SK-N-SH treated with all-trans-retinoic acid at 6 μM for 48 hours (cell line): ENCODE measurements around the gene TET2.
A peak's percentile ranks its signal among the peaks of the same experiment; 100 is the strongest.

Experiments used
- ATAC-seq: fragments of 200-7000 bp; cut with Tn5 transposase; 3 replicates; pipeline ENCODE4 v1.9.1; 2020; ENCODE audit warnings: mild to moderate bottlenecking, moderate library complexity
- ARNTL ChIP-seq: fragments of 450-650 bp; formaldehyde crosslinking; IDR thresholded peaks from 2 replicates; pipeline ENCODE4 v1.5.0; 2020; ENCODE audit warnings: low read depth, mild to moderate bottlenecking, moderate library complexity, borderline replicate concordance
- BACH2 ChIP-seq: fragments of 250-450 bp; sonication (Bioruptor Pico); IDR thresholded peaks from 2 replicates; pipeline ENCODE4 v1.9.0; 2021; ENCODE audit warnings: mild to moderate bottlenecking, borderline replicate concordance
- CREB5 ChIP-seq: fragments of 250-450 bp; sonication (Bioruptor Pico); IDR thresholded peaks from 2 replicates; pipeline ENCODE4 v1.5.1; 2020; ENCODE audit warnings: low read depth, mild to moderate bottlenecking, moderate library complexity
- CSDC2 ChIP-seq: fragments of 250-450 bp; sonication (Bioruptor Pico); IDR thresholded peaks from 2 replicates; pipeline ENCODE4 v1.5.0; 2020; ENCODE audit warnings: mild to moderate bottlenecking, moderate library complexity
- CSRNP3 ChIP-seq: fragments of 250-450 bp; sonication (Bioruptor Pico); IDR thresholded peaks from 2 replicates; pipeline ENCODE4 v1.5.1; 2021; ENCODE audit warnings: mild to moderate bottlenecking, moderate library complexity
- ESRRG ChIP-seq: fragments of 250-450 bp; sonication (Bioruptor Pico); IDR thresholded peaks from 2 replicates; pipeline ENCODE4 v1.6.1; 2021; ENCODE audit warnings: mild to moderate bottlenecking
- GLIS3 ChIP-seq: fragments of 250-450 bp; sonication (Bioruptor Pico); IDR thresholded peaks from 2 replicates; pipeline ENCODE4 v1.5.0; 2020; ENCODE audit warnings: mild to moderate bottlenecking, moderate library complexity
- ISL1 ChIP-seq: fragments of 250-450 bp; sonication (Bioruptor Pico); IDR thresholded peaks from 2 replicates; pipeline ENCODE4 v2.1.2; 2022; ENCODE audit warnings: mild to moderate bottlenecking, moderate library complexity
- OSR1 ChIP-seq: fragments of 250-450 bp; sonication (Bioruptor Pico); IDR thresholded peaks from 2 replicates; pipeline ENCODE4 v1.8.0; 2022; ENCODE audit warnings: moderate library complexity, mild to moderate bottlenecking, inconsistent platforms
- PATZ1 ChIP-seq: fragments of 250-450 bp; sonication (Bioruptor Pico); IDR thresholded peaks from 2 replicates; pipeline ENCODE4 v1.8.0; 2020; ENCODE audit warnings: mild to moderate bottlenecking, moderate library complexity, borderline replicate concordance
- POU6F1 ChIP-seq: fragments of 250-450 bp; sonication (Bioruptor Pico); IDR thresholded peaks from 2 replicates; pipeline ENCODE4 v1.8.0; 2021; ENCODE audit warnings: low read depth, mild to moderate bottlenecking, moderate library complexity, borderline replicate concordance
- PPARA ChIP-seq: fragments of 250-450 bp; sonication (Bioruptor Pico); IDR thresholded peaks from 2 replicates; pipeline ENCODE4 v1.5.0; 2020; ENCODE audit warnings: mild to moderate bottlenecking, borderline replicate concordance
- RARB ChIP-seq: fragments of 250-450 bp; sonication (Bioruptor Pico); IDR thresholded peaks from 2 replicates; pipeline ENCODE4 v1.8.0; 2021; ENCODE audit warnings: mild to moderate bottlenecking, moderate library complexity
- SNAI2 ChIP-seq: fragments of 250-450 bp; sonication (Bioruptor Pico); IDR thresholded peaks from 2 replicates; pipeline ENCODE4 v1.5.0; 2020; ENCODE audit warnings: mild to moderate bottlenecking, moderate library complexity
- TCF4 ChIP-seq: fragments of 250-450 bp; sonication (Bioruptor Pico); IDR thresholded peaks from 2 replicates; pipeline ENCODE4 v1.8.0; 2021; ENCODE audit warnings: mild to moderate bottlenecking, moderate library complexity, borderline replicate concordance
- TOX ChIP-seq: fragments of 250-450 bp; sonication (Bioruptor Pico); IDR thresholded peaks from 2 replicates; pipeline ENCODE4 v1.8.0; 2021; ENCODE audit warnings: mild to moderate bottlenecking, moderate library complexity, borderline replicate concordance
- TSHZ2 ChIP-seq: fragments of 250-450 bp; sonication (Bioruptor Pico); IDR thresholded peaks from 2 replicates; pipeline ENCODE4 v1.5.0; 2020; ENCODE audit warnings: mild to moderate bottlenecking, moderate library complexity
- ZC3H10 ChIP-seq: fragments of 250-450 bp; sonication (Bioruptor Pico); IDR thresholded peaks from 2 replicates; pipeline ENCODE4 v1.5.1; 2021; ENCODE audit warnings: mild to moderate bottlenecking, moderate library complexity
- ZFP30 ChIP-seq: fragments of 450-650 bp; formaldehyde crosslinking; IDR thresholded peaks from 2 replicates; pipeline ENCODE4 v1.5.0; 2022; ENCODE audit warnings: mild to moderate bottlenecking, moderate library complexity
- ZNF565 ChIP-seq: fragments of 450-650 bp; formaldehyde crosslinking; conservative IDR thresholded peaks from 2 replicates; pipeline ENCODE4 v1.5.0; 2020; ENCODE audit warnings: low read depth, mild to moderate bottlenecking, moderate library complexity
- ZNF70 ChIP-seq: fragments of 450-650 bp; formaldehyde crosslinking; IDR thresholded peaks from 2 replicates; pipeline ENCODE4 v1.5.0; 2020; ENCODE audit warnings: mild to moderate bottlenecking, moderate library complexity
- ZNF8 ChIP-seq: fragments of 450-650 bp; formaldehyde crosslinking; IDR thresholded peaks from 2 replicates; pipeline ENCODE4 v1.5.0; 2020; ENCODE audit warnings: mild to moderate bottlenecking, moderate library complexity

The TET2 gene

GRCh38 chr4:105146276-105147015 lies at the start of gene TET2:
TET2 (plus strand) TSS chr4:105146876; CDS start chr4:105233943, 87,067 bp downstream.
- no peak for TF ChIP-seq POU6F1
- TF ChIP-seq BACH2 (CRISPR knock-in tag): no peak
- no peak for TF ChIP-seq ZNF8 (CRISPR knock-in tag)
- no peak for TF ChIP-seq ISL1 (CRISPR knock-in tag)
- TF ChIP-seq CSDC2: no peak
- TF ChIP-seq CREB5 (CRISPR knock-in tag): no peak
- TF ChIP-seq ZNF565 (CRISPR knock-in tag): no peak
- TF ChIP-seq TSHZ2 (CRISPR knock-in tag): no peak
- no peak for TF ChIP-seq ZNF70 (CRISPR knock-in tag)
- TF ChIP-seq CSRNP3 (CRISPR knock-in tag): no peak
- no peak for TF ChIP-seq ZC3H10 (CRISPR knock-in tag)
- TF ChIP-seq SNAI2 (CRISPR knock-in tag): no peak
- no peak for TF ChIP-seq PPARA (CRISPR knock-in tag)
- TF ChIP-seq PATZ1 (CRISPR knock-in tag): no peak
- TF ChIP-seq ZFP30 (CRISPR knock-in tag): no peak
- TF ChIP-seq ESRRG (CRISPR knock-in tag): no peak
- TF ChIP-seq OSR1 (CRISPR knock-in tag): no peak
- TF ChIP-seq GLIS3: no peak
- TF ChIP-seq TOX (CRISPR knock-in tag): no peak
- no peak for TF ChIP-seq TCF4
- peak; percentile 85 for ATAC-seq

GRCh38 chr4:105102016-105102415 lies 44.7 kb upstream of the TET2 start:
- ATAC-seq: no peak
- TF ChIP-seq ZNF70 (CRISPR knock-in tag) (no peak), BACH2 (CRISPR knock-in tag) (no peak), ESRRG (CRISPR knock-in tag) (no peak), ARNTL (CRISPR knock-in tag) (no peak), ZFP30 (CRISPR knock-in tag) (no peak), PPARA (CRISPR knock-in tag) (no peak), POU6F1 (no peak), RARB (no peak), SNAI2 (CRISPR knock-in tag) (no peak), TSHZ2 (CRISPR knock-in tag) (no peak), CSDC2 (no peak), ISL1 (CRISPR knock-in tag) (no peak), TOX (CRISPR knock-in tag) (no peak), CSRNP3 (CRISPR knock-in tag) (no peak), ZNF8 (CRISPR knock-in tag) (no peak), GLIS3 (no peak)
